Lower leg skin (tissue), 3 donors: ENCODE measurements around the gene SLC25A23.

Experiments
- POLR2A ChIP-seq, 2 donors: fragments of 450-650 bp; IDR thresholded peaks; one replicate each; pipeline ENCODE4 v1.6.1; 2016 to 2017; ENCODE audit warnings: antibody characterized with exemption in 2 of 2, mild to moderate bottlenecking in 1 of 2, moderate library complexity in 1 of 2
- TF ChIP-seq, protein P1 (sequence below), 3 donors: fragments of 450-650 bp; IDR thresholded peaks; one replicate each; pipeline ENCODE4 v1.5.1; 2016; ENCODE audit warnings: antibody characterized with exemption in 3 of 3, mild to moderate bottlenecking in 3 of 3, moderate library complexity in 2 of 3

DNA sequence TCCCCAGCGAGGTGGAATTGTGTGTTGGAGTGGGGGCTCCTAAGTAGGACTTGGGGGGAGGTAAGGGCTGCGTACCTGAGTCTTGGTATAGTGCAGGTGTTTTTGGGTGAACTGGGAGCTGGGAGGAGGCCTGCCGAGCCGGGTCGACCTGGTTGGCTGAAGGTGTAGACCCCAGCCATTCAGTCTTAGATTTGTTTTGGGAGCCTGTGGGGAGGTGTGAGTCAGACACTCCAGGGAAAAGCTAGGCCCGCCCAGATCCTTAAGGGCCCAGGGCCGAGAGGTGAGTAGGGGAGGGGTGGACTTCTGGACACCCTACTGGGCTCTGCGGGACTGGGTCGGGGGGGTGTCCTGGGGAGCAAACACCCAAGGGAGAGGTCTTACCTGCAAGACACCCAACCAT lies 5.4 kb upstream of the SLC25A23 start:
- no peak for TF ChIP-seq POLR2A (IDR thresholded peaks at IDR 0.05)
- TF ChIP-seq, protein P1, sequence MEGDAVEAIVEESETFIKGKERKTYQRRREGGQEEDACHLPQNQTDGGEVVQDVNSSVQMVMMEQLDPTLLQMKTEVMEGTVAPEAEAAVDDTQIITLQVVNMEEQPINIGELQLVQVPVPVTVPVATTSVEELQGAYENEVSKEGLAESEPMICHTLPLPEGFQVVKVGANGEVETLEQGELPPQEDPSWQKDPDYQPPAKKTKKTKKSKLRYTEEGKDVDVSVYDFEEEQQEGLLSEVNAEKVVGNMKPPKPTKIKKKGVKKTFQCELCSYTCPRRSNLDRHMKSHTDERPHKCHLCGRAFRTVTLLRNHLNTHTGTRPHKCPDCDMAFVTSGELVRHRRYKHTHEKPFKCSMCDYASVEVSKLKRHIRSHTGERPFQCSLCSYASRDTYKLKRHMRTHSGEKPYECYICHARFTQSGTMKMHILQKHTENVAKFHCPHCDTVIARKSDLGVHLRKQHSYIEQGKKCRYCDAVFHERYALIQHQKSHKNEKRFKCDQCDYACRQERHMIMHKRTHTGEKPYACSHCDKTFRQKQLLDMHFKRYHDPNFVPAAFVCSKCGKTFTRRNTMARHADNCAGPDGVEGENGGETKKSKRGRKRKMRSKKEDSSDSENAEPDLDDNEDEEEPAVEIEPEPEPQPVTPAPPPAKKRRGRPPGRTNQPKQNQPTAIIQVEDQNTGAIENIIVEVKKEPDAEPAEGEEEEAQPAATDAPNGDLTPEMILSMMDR (IDR thresholded peaks at IDR 0.05): no peak
